ENCODE measurements around the gene GATA3. TPM values are rescaled to one million over a fixed set of nuclear protein-coding genes. Genes with fewer than 3 reads are reported as not detected.
A peak's percentile ranks its signal among the peaks of the same experiment; 100 is the strongest.

Gene GATA3
- total RNA-seq (2014; rRNA removed; shearing (Covaris generic)) (not detected in 2 replicates), polyA plus RNA-seq (2016; fragmentation: Nextera tagmentation; extraction: Ambion mirVana) (0.23 and 0.33 TPM in 2 replicates)
- long read RNA-seq = 0 reads

GRCh38 chr10:8054494-8055407, at the start of gene GATA3:
Gene GATA3, plus strand, starts transcription at chr10:8054688. Its CDS starts 968 bp downstream, at chr10:8055656.
- H3K27ac Mint-ChIP-seq = no peak within 1 kb of the TSS
- no peaks in the 10 kb centered on the region for H3K36me3 ChIP-seq (ENCODE audit: insufficient read depth)
- H3K79me2 ChIP-seq (replicated peaks; ENCODE audit: insufficient read depth) = no peaks in the 10 kb centered on the region
- H3K4me1 Mint-ChIP-seq = peaks cover 58% of the 10 kb centered on the region
- no peaks in the 10 kb centered on the region for H3K9me2 ChIP-seq (ENCODE audit: insufficient read depth)
- peak within 1 kb of the TSS; percentile 84 for H2AFZ ChIP-seq
- peak; percentile 87 for DNase-seq (ENCODE audit: low spot score)
- no peaks in the 10 kb centered on the region; the same call in 1 of the 2 replicates for H4K20me1 ChIP-seq (replicated peaks; ENCODE audit: insufficient read depth)
- H3K4me2 ChIP-seq = peak within 1 kb of the TSS; percentile 99
- peak within 1 kb of the TSS; percentile 77 for H3K4me3 Mint-ChIP-seq
- peaks cover 97% of the 10 kb centered on the region for H3K27me3 ChIP-seq (ENCODE audit: insufficient read depth)
- H3K36me3 Mint-ChIP-seq (ENCODE audit: low read depth) = peaks cover 2% of the 10 kb centered on the region; the same call in 1 of the 3 replicates
- peak within 1 kb of the TSS; percentile 60 for H3K4me3 ChIP-seq
- no peaks in the 10 kb centered on the region for H3K9me3 Mint-ChIP-seq
- ATAC-seq = peak; percentile 0; the same call in 2 of the 3 replicates
- TF ChIP-seq, protein P1, sequence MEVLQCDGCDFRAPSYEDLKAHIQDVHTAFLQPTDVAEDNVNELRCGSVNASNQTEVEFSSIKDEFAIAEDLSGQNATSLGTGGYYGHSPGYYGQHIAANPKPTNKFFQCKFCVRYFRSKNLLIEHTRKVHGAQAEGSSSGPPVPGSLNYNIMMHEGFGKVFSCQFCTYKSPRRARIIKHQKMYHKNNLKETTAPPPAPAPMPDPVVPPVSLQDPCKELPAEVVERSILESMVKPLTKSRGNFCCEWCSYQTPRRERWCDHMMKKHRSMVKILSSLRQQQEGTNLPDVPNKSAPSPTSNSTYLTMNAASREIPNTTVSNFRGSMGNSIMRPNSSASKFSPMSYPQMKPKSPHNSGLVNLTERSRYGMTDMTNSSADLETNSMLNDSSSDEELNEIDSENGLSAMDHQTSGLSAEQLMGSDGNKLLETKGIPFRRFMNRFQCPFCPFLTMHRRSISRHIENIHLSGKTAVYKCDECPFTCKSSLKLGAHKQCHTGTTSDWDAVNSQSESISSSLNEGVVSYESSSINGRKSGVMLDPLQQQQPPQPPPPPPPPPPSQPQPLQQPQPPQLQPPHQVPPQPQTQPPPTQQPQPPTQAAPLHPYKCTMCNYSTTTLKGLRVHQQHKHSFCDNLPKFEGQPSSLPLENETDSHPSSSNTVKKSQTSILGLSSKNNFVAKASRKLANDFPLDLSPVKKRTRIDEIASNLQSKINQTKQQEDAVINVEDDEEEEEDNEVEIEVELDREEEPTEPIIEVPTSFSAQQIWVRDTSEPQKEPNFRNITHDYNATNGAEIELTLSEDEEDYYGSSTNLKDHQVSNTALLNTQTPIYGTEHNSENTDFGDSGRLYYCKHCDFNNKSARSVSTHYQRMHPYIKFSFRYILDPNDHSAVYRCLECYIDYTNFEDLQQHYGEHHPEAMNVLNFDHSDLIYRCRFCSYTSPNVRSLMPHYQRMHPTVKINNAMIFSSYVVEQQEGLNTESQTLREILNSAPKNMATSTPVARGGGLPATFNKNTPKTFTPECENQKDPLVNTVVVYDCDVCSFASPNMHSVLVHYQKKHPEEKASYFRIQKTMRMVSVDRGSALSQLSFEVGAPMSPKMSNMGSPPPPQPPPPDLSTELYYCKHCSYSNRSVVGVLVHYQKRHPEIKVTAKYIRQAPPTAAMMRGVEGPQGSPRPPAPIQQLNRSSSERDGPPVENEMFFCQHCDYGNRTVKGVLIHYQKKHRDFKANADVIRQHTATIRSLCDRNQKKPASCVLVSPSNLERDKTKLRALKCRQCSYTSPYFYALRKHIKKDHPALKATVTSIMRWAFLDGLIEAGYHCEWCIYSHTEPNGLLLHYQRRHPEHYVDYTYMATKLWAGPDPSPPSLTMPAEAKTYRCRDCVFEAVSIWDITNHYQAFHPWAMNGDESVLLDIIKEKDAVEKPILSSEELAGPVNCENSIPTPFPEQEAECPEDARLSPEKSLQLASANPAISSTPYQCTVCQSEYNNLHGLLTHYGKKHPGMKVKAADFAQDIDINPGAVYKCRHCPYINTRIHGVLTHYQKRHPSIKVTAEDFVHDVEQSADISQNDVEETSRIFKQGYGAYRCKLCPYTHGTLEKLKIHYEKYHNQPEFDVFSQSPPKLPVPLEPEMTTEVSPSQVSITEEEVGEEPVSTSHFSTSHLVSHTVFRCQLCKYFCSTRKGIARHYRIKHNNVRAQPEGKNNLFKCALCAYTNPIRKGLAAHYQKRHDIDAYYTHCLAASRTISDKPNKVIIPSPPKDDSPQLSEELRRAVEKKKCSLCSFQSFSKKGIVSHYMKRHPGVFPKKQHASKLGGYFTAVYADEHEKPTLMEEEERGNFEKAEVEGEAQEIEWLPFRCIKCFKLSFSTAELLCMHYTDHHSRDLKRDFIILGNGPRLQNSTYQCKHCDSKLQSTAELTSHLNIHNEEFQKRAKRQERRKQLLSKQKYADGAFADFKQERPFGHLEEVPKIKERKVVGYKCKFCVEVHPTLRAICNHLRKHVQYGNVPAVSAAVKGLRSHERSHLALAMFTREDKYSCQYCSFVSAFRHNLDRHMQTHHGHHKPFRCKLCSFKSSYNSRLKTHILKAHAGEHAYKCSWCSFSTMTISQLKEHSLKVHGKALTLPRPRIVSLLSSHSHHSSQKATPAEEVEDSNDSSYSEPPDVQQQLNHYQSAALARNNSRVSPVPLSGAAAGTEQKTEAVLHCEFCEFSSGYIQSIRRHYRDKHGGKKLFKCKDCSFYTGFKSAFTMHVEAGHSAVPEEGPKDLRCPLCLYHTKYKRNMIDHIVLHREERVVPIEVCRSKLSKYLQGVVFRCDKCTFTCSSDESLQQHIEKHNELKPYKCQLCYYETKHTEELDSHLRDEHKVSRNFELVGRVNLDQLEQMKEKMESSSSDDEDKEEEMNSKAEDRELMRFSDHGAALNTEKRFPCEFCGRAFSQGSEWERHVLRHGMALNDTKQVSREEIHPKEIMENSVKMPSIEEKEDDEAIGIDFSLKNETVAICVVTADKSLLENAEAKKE (CRISPR knock-in tag; IDR thresholded peaks at IDR 0.05) = no peak
- TF ChIP-seq CREB1 (CRISPR knock-in tag; IDR thresholded peaks at IDR 0.05; ENCODE audit: low read depth) = no peak
- TF ChIP-seq, protein P2, sequence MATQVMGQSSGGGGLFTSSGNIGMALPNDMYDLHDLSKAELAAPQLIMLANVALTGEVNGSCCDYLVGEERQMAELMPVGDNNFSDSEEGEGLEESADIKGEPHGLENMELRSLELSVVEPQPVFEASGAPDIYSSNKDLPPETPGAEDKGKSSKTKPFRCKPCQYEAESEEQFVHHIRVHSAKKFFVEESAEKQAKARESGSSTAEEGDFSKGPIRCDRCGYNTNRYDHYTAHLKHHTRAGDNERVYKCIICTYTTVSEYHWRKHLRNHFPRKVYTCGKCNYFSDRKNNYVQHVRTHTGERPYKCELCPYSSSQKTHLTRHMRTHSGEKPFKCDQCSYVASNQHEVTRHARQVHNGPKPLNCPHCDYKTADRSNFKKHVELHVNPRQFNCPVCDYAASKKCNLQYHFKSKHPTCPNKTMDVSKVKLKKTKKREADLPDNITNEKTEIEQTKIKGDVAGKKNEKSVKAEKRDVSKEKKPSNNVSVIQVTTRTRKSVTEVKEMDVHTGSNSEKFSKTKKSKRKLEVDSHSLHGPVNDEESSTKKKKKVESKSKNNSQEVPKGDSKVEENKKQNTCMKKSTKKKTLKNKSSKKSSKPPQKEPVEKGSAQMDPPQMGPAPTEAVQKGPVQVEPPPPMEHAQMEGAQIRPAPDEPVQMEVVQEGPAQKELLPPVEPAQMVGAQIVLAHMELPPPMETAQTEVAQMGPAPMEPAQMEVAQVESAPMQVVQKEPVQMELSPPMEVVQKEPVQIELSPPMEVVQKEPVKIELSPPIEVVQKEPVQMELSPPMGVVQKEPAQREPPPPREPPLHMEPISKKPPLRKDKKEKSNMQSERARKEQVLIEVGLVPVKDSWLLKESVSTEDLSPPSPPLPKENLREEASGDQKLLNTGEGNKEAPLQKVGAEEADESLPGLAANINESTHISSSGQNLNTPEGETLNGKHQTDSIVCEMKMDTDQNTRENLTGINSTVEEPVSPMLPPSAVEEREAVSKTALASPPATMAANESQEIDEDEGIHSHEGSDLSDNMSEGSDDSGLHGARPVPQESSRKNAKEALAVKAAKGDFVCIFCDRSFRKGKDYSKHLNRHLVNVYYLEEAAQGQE (IDR thresholded peaks at IDR 0.05; ENCODE audit: unreplicated experiment) = no peak
- TF ChIP-seq, protein P3, sequence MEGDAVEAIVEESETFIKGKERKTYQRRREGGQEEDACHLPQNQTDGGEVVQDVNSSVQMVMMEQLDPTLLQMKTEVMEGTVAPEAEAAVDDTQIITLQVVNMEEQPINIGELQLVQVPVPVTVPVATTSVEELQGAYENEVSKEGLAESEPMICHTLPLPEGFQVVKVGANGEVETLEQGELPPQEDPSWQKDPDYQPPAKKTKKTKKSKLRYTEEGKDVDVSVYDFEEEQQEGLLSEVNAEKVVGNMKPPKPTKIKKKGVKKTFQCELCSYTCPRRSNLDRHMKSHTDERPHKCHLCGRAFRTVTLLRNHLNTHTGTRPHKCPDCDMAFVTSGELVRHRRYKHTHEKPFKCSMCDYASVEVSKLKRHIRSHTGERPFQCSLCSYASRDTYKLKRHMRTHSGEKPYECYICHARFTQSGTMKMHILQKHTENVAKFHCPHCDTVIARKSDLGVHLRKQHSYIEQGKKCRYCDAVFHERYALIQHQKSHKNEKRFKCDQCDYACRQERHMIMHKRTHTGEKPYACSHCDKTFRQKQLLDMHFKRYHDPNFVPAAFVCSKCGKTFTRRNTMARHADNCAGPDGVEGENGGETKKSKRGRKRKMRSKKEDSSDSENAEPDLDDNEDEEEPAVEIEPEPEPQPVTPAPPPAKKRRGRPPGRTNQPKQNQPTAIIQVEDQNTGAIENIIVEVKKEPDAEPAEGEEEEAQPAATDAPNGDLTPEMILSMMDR (conservative IDR thresholded peaks at IDR 0.05; ENCODE audit: low read depth in 2 of 2) = no peak
- no peak for TF ChIP-seq ETS1 (IDR thresholded peaks at IDR 0.05)
- TF ChIP-seq EZH2 (IDR thresholded peaks at IDR 0.05; ENCODE audit: low read depth, unreplicated experiment) = peak; percentile 85
- no peak for TF ChIP-seq POLR2AphosphoS5 (IDR thresholded peaks at IDR 0.05; ENCODE audit: low read depth)
- no peak for TF ChIP-seq ZNF114 (CRISPR knock-in tag; IDR thresholded peaks at IDR 0.05)
- no peak for TF ChIP-seq NANOG (IDR thresholded peaks at IDR 0.05; ENCODE audit: borderline replicate concordance)
- TF ChIP-seq JUNB (IDR thresholded peaks at IDR 0.05; ENCODE audit: unreplicated experiment) = no peak
- TF ChIP-seq STAT1 (IDR thresholded peaks at IDR 0.05; ENCODE audit: unreplicated experiment) = no peak
- TF ChIP-seq ZNF331 (CRISPR knock-in tag; IDR thresholded peaks at IDR 0.05; ENCODE audit: low read depth) = no peak
- TF ChIP-seq EZH2phosphoT487 (IDR thresholded peaks at IDR 0.05; ENCODE audit: unreplicated experiment) = peak; percentile 58
- H3K27me3 Mint-ChIP-seq (ENCODE audit: insufficient read depth, low read depth, poor library complexity) = peaks cover 92% of the 10 kb centered on the region
- H3K4me1 ChIP-seq (ENCODE audit: insufficient read depth) = peaks cover 47% of the 10 kb centered on the region
- H3K27ac ChIP-seq (ENCODE audit: low read depth) = no peak within 1 kb of the TSS
- H3F3A ChIP-seq (replicated peaks; ENCODE audit: low read depth) = peaks cover 32% of the 10 kb centered on the region

Measured in GM23338 (cell line).